Gastrocnemius medialis (tissue), 4 donors: ENCODE measurements around the gene VPS16.

Experiments used
- POLR2A ChIP-seq, 2 donors: fragments of 450-650 bp; IDR thresholded peaks; one replicate each; pipeline ENCODE4 v1.6.1; 2017; ENCODE audit warnings: antibody characterized with exemption in 2 of 2, mild to moderate bottlenecking in 2 of 2, moderate library complexity in 2 of 2
- TF ChIP-seq, protein P1 (sequence below), 5 experiments: fragments of 450-650 bp in 3 of 5; fragments of 200-600 bp in 2 of 5; sonication (generic) in 2 of 5; IDR thresholded peaks in 4 of 5; conservative IDR thresholded peaks in 1 of 5; 1 replicate in 4 of 5; 2 replicates in 1 of 5; pipeline ENCODE4 v1.5.1; 2016 to 2019; ENCODE audit warnings: antibody characterized with exemption in 5 of 5, mild to moderate bottlenecking in 3 of 5, moderate library complexity in 3 of 5

DNA sequence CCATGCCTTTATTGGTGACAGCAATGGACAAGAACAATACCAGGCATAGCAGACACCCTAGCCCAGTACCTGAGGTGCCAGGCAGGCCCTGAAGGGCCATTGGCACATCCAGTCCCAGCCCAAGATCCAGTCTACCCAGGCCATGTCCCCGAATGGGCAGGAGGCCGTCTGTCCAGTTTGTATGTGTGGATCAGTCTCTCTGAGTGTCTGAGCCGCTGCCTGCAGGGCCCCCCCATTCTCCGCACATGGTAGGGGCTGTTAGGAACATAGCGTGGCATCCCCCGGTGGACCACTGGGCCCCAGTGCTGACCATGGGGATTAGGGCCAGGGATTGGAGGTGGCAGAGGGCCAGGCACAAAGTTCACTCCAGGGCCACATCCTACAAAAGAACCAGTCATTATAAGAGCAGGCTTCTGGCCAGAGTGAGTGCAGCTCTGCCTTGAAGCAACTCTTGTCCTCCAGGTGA, 5.2 kb upstream of the VPS16 start:
- TF ChIP-seq POLR2A (IDR thresholded peaks at IDR 0.05) = no peak
- TF ChIP-seq, protein P1, sequence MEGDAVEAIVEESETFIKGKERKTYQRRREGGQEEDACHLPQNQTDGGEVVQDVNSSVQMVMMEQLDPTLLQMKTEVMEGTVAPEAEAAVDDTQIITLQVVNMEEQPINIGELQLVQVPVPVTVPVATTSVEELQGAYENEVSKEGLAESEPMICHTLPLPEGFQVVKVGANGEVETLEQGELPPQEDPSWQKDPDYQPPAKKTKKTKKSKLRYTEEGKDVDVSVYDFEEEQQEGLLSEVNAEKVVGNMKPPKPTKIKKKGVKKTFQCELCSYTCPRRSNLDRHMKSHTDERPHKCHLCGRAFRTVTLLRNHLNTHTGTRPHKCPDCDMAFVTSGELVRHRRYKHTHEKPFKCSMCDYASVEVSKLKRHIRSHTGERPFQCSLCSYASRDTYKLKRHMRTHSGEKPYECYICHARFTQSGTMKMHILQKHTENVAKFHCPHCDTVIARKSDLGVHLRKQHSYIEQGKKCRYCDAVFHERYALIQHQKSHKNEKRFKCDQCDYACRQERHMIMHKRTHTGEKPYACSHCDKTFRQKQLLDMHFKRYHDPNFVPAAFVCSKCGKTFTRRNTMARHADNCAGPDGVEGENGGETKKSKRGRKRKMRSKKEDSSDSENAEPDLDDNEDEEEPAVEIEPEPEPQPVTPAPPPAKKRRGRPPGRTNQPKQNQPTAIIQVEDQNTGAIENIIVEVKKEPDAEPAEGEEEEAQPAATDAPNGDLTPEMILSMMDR (IDR thresholded peaks at IDR 0.05 in 4 of 5, conservative IDR thresholded peaks at IDR 0.05 in 1 of 5) = no peak
